T-helper 1 cell treated with Interleukin-12 subunit alpha and Interleukin-12 subunit beta and Interleukin-4 antibody, amounts not matched to agents 30 ng/mL and 1 ng/mL, for 36 hours (primary cell): Measurements from ENCODE around the gene KIFC1. TPM values are rescaled to one million over a fixed set of nuclear protein-coding genes. Genes with fewer than 3 reads are reported as not detected.
"Not testable (repeated sequence)": the region's sequence is repeated elsewhere in the genome, so short reads cannot be mapped to it uniquely, and the experiment has no call there.

Experiments
- intact Hi-C: fragments of 100-400 bp; cut with micrococcal nuclease; formaldehyde crosslinking; loops from one replicate; pipeline ENCODE4 v1.15.1; 2024
- total RNA-seq: library from RNA; stranded (reverse); gene quantifications from 2 replicates; pipeline ENCODE4 v1.2.3, GENCODE V29; 2022

Gene KIFC1
- total RNA-seq, 1 donor from 2014 or later = 76.9 TPM

DNA sequence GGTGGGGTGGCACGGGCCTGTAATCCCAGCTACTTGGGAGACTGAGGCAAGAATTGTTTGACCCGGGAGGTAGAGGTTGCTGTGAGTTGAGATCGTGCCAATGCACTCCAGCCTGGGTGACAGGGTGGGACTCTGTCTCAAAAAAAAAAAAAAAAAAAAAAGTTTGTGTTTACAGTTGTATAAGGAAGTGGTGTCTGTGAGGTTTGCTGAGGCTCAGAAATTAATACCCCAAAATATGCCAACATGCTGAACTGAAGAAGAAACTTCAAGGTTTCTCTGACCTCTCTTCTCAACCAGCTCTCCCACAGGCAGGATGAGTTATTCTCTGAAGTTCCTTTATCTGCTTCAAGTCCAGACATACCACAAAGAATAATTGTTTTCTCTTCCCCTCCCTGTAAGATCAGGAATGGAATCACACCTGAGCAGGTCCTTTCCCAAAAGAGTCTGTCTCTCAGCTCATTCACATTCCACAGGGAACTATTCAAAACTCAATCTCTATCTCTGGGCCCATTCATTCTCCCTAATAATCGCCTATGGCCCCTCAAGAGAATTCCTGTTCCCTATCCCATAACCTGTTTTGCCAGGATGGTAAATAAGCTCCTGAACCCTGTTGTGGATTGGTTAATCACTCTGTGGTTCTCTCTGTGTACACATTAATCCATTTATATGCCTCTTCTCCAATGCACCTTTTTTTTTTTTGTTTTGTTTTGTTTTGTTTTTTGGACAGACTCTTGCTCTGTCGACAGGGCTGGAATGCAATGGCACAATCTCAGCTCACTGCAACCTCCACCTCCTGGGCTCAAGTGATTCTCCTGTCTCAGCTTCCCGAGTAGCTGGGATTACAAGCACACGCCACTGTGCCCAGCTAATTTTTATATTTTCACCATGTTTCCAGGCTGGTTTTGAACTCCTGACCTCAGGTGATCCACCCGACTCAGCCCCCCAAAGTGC is 17.4 kb upstream of the KIFC1 start:
- intact Hi-C loops = no loop called here

DNA sequence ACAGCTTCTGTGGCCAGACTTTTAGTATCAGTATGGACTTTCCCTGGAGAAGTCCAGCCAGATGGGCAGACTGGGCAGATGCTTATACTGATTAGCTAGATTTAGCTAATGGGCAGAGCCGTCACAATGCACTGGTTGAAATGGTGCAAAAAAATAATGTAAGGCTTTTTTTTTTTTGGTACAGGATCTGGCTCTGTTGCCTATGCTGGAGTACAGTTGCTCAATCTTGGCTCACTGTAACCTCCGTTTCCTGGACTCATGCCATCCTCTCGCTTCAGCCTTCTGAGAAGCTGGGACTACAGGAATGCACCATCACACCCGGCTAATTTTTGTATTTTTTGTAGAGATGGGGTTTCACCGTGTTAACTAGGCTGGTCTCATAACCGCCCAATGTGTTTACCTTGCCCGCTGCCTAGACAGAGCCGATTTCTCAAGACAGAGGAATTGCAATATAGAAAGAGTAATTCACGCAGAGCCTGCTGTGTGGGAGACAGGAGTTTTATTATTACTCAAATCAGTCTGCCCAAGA is 16.4 kb upstream of the KIFC1 start:
- intact Hi-C loops = no loop called here

DNA sequence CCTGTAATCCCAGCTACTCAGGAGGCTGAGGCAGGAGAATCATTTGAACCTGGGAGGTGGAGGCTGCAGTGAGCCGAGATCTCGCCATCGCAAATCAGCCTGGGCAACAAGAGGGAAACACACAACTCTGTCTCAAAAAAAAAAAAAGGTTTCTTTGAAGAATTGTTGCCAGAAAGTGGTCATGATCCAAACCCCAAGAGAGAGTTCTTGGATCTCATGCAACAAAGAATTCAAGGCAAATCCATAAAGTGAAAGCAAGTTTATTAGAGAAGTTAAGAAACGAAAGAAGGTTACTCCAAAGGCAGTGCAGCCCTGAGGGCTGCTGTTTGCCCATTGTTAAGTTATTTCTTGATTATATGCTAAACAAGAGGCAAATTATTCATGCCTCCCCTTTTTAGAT is 14.5 kb upstream of the KIFC1 start:
- intact Hi-C loops = no loop called here

DNA sequence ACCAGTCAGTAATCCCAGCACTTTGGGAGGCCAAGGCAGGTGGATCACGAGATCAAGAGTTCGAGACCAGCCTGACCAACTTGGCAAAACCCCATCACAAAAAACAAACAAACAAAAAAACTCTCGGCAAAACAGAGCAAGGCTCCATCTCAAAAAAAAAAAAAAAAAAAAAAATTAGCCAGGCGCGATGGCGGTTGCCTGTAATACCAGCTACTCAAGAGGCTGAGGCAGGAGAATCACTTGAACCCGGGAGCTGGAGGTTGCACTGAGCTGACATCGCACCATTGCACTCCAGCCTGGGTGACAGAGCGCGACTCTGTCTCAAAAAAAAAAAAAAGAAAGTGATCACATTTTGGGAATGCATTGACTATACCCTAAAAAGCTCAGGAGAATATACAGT is 12.4 kb upstream of the KIFC1 start:
- intact Hi-C loops = not testable (repeated sequence)

DNA sequence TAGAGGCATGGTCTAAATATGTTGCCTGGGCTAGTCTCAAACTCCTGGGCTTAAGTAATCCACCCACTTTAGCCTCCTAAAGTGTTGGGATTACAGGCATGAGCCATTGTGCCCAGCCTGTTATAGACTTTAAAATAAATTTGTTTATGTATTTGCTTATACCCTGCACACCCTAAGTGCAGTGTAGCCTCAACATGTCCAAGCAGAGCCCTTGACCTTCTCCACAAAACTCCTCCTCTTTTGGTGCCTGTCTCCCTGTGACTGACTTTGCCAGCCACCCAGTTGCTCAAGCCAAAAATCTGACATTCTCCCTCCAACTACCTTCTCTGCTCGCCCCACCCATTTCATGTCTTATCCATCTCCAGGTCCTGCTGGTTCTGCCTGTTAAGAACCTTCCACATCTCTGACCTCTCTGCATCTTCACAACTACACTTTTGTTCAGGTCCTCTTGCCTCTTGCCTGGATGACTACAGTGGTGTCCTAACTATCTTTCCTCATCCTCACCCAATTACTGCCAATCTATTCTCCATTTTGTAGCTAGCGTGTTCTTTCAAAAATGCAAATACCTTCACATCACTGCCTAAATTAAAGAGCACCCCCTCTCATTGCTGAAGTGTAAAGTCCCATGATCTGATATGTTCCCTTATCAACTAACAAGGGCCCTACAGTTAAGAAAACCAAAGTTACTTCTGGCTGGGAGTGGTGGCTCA is 11.2 kb upstream of the KIFC1 start:
- intact Hi-C loops = no loop called here

DNA sequence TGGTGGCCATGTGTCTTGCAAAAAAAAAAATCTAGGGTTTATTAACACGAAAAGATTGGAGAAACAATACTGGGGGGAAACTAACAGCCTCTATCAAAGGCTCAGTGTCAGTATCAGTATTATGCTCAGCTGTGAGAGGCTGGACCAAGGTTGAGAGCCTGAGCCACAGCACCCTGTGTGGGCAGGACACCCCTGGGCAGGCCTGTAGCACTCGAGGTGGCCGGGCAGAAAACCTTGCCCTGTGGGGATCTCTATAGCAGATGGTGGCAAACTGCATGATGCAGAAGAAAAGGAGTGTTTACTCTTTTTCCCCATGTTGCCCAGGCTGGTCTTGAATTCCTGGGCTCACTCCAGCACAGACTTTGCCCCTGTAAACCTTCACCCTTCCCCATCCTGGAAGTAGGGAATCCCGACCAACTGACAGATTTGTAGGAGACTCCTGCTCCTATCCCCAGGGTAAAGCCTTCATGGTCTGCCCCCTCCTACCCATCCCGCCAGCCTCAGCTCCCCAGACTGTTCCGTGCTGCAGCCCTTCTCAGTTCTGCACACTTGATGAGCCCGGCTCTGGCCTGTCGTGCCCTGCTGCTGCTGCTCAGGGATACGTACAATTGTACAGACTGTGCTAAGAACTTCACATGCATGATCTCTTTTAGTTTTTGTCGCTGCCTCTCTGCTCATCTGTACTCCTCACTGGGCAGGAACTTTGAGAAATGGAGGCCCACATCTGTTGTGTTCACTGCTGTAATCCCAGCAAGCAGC is 8.0 kb upstream of the KIFC1 start:
- intact Hi-C loops = no loop called here

DNA sequence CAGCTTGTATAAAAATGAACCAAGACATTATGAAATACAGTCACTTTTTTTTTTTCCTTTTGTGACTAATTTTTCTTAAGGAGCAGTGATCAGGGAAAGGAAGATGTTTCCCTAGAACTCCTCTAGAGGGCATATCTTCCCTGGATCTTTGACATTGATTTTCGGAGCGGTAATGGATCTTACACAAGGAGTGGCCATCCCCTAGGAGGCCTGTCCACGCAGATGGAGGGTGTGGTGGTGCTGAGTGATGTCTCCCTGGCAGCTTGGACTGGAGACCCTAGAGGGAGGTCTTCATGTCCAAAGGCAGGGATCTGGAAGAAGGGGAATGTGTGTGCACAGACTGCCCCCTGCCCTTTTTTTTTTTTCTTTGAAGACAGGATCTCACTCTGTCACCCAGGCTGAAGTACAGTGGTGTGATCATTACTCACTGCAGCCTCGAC is 7.0 kb upstream of the KIFC1 start:
- intact Hi-C loops = no loop called here

DNA sequence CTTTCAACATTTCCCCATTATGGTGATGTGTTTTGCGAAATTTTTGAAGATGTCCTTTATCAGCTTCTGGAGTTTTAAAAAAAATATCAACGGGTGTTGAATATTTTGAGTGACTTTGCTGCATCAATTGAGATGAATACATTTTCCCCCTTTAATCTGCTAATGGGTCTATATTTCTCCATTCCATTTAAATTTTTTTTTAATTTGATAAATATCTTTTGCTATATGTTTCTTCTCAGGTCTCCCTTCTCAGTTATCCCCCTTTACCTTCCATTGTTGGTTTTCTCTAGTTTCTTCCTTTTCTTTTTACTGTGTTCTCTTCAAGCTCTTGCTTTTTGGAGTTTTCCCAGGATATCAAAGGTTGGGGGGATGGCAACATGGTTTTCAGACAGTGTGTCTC is 1.4 kb upstream of the KIFC1 start:
- intact Hi-C loops = loop anchor here (2.0 to 5.0 kb wide), 2 partner anchors 311 to 538 kb away; partner anchors contain the start of genes PSMB9 and TAP1

DNA sequence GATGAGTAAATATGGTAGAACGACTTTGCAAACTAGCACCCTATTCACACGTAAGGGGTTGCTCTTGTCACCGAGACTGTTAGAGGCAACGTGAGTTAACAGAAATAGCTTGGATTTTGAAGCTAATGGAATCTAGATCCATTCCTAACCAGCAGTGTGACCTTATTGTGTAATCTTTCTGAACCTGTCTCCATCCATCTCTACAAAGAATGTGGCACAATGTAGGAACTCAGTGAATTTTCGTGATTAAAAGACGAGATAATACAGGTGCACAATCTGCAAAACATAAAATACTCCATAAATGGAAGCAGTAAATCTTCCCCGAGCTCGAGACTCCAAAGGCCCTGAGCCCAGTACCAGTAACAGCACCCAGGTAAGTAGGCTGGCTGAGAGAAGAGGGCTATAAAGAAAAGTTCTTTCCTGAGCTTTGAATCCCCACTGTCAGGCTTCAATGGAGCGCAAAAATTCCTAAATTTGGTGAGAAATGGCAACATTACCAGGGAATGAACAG is 801 bp upstream of the KIFC1 start:
- intact Hi-C loops = loop anchor here (1.0 to 5.0 kb wide), 19 partner anchors 19 to 539 kb away; partner anchors contain the start of genes BAK1, CUTA, HSD17B8 and ITPR3

DNA sequence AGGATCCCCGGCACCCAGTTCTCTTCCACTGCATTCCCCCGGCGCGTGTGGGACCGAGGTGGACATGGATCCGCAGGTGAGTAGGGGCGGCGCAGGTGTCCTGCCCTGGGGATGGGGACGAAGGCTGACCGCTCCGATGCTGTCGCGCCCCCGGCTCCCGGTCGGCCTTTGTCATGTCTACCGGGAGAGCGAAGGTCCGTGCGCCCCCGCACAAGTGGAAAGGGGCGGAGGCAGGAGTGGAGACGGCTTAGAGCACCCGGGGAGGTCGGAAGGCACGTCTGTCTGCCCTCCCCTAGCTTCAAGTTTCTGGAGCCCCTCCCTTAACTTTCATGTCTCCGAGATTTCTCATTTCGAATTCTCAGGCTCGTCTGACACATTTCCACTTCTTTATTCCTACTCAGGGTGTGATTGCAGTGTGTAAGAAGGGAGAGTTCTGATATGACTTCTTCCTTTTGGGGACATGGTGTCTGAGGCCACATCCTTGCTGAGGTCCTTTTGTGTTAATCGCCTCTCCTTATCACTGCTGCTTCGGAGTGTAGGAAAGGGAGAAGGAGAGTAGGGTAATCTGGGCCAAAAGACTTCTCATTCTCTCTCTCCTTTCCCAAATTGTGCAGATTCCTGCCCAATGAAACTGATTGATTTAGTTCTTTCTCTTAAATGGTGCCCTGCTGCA is 435 bp downstream of the KIFC1 start:
- intact Hi-C loops = loop anchor here (1.0 to 5.0 kb wide), 19 partner anchors 18 to 540 kb away; partner anchors contain the start of genes BAK1, CUTA, HSD17B8 and ITPR3

DNA sequence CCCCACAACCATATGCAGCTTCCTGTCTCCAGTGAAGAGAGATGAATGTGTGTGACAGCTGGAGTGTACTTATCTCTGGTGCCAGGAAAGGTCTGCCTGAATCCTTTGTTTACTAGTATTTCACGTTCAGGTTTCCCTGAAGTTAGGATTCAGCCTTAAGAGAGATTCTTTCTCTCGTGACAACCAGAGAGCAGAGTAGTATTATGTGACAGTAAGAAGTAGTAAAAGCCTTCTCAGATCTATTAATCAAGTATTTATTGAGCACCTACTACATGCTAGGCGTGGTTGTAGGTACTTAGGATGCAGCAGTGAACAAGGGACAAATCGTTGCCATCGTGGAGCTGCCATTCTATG is 949 bp downstream of the KIFC1 start:
- intact Hi-C loops = loop anchor here (5.0 kb wide), 1 partner anchor 540 kb away; the partner anchor contains the start of genes PSMB9 and TAP1

DNA sequence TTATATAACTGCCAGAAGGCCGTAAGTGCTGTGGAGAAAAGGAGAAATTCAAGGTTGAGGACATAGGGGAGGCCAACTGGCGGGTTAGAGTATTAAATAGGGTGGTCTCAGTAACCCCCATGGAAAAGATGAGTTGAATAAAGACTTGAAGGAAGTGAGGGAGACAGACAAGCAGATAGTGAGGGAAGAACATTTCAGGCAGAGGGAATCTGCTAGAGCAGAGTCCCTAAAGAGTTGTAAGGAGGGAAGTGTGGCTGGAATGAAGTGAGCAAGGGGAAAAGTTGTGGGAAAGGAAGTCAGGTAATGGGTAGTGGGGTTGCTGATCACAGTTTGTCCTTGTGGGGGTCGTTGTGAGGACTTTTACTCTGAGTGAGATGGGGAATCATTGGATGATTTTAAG is 1.4 kb downstream of the KIFC1 start:
- intact Hi-C loops = loop anchor here (5.0 kb wide), 1 partner anchor 541 kb away; the partner anchor contains the start of genes PSMB9 and TAP1

DNA sequence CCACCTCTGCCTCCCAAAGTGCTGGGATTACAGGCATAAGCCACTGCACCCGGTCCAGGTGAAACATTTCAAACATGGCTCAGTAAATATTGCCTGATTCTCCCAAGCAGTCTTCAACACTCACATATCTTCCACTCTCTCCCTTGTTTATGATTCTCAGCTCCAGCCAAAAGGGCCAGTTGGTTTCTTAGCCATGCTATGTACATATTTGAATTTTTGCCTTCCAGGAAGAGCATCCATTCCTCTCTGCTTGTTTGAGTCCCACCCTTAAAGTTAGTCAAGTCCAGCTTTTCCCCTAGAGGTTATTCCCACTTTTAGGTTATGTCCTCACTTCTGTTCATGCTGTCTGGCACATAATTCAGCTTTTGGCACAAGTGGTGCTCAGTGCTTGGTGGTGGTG is 5.9 kb downstream of the KIFC1 start:
- intact Hi-C loops = no loop called here

DNA sequence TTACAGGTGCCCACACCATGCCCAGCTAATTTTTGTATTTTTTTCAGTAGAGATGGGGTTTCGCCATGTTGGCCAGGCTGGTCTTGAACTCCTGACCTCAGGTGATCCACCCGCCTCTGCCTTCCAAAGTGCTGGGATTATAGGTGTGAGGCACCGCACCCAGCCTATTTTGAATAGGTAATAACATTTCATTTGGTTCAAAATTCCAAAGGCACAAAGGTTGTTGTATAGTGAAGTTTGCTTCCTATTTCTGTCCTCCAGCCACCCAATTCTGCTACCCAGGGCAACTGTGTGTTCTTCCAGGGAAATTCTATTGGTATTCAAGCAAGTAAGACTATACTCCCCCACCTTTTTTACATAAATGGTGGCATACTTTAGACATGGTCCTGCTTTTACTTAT is 7.0 kb downstream of the KIFC1 start:
- intact Hi-C loops = not testable (repeated sequence)

DNA sequence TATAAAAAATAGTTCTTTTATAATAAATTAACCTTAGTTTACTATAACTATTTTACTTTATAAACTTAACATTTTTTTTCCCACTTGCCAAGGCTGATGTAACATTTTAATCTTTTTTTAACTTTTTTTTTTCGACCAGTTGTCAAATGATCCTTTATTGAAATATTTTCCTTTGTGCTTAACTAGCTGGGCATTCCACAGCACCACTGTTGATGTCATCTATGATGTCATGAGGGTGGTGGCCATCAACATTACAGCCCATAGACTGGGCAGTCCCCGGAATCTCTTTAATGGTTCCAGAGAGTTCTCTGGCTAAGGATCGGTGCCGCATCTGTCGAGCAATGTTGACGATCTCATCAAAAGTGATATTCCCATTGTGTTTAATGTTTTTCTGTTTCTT is 8.3 kb downstream of the KIFC1 start:
- intact Hi-C loops = not testable (repeated sequence)

DNA sequence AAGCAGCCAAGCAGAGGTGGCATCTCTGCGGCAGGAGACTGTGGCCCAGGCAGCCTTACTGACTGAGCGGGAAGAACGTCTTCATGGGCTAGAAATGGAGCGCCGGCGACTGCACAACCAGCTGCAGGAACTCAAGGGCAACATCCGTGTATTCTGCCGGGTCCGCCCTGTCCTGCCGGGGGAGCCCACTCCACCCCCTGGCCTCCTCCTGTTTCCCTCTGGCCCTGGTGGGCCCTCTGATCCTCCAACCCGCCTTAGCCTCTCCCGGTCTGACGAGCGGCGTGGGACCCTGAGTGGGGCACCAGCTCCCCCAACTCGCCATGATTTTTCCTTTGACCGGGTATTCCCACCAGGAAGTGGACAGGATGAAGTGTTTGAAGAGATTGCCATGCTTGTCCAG is 13.3 kb downstream of the KIFC1 start:
- intact Hi-C loops = no loop called here

DNA sequence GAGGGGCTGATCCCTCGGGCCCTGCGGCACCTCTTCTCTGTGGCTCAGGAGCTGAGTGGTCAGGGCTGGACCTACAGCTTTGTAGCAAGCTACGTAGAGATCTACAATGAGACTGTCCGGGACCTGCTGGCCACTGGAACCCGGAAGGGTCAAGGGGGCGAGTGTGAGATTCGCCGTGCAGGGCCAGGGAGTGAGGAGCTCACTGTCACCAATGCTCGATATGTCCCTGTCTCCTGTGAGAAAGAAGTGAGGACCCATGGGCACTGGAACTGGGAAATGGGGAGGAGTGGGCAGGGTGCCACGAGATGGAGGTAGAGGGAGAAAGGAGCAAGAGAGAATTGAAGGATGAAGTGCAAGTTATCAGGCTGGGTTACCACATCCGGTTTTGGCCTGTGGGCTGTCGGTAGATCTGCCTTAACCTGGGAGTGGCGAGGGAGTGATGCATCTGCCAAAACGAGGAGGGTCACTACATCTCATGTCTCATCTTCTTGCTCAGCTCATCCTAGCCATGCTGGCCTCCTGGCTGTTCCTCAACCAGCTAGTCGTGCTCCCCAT is 13.8 kb downstream of the KIFC1 start:
- intact Hi-C loops = no loop called here

DNA sequence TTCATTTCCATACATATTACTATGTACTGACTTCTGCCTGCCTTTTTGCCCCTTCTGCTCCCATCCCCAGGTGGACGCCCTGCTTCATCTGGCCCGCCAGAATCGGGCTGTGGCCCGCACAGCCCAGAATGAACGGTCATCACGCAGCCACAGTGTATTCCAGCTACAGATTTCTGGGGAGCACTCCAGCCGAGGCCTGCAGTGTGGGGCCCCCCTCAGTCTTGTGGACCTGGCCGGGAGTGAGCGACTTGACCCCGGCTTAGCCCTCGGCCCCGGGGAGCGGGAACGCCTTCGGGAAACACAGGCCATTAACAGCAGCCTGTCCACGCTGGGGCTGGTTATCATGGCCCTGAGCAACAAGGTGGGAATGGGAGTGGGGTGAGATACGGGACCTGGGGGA is 14.5 kb downstream of the KIFC1 start:
- intact Hi-C loops = no loop called here

DNA sequence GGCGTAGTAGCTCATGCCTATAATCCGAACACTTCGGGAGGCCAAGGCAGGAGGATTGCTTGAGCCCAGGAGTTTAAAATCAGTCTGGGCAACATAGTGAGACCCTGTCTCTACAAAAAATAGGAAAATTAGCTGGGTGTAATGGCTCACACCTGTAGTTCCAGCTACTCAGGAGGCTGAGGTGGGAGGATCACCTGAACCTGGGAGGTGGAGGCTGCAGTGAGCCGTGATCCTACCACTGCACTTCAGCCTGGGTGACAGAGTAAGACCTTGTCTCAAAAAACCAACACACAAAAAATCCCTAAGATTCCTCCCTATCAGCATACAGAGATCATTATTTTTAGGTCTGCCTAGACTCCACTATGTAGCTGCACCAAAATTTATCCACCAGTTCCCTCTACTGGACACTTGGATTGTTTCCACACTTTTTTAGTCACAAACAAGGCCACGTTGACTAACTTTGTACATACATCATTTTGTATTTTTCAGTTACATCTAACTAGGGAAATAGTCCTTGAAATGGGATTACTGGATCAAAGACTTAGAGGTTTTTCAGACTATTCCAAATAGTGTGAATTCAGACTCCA is 15.6 kb downstream of the KIFC1 start:
- intact Hi-C loops = no loop called here
